GM12878 (cell line): ENCODE data around the gene SHOC2. TPM values are rescaled to one million over a fixed set of nuclear protein-coding genes. Genes with fewer than 3 reads are reported as not detected.

ENCODE experiments used
- ATAC-seq: fragments of 200-7000 bp; cut with Tn5 transposase; 3 replicates; pipeline ENCODE4 v1.9.1; 2020; ENCODE audit warnings: mild to moderate bottlenecking, moderate library complexity
- BruUV-seq: library from RNA; stranded (reverse); fragments of 400-500 nt; replicated peaks from 2 replicates; lab custom pipeline; 2021; lab: Mats Ljungman, UMichigan
- CTCF ChIA-PET: fragments of 300-600 bp; sonication (Branson Sonifier 250); formaldehyde crosslinking; extraction: SDS; loops from one replicate; lab custom pipeline; 2021; ENCODE audit warnings: inconsistent platforms; lab: Yijun Ruan, JAX
- POLR2A ChIA-PET: fragments of 350-600 bp; formaldehyde crosslinking; extraction: SDS; loops from one replicate; lab custom pipeline; 2021; ENCODE audit warnings: inconsistent platforms; lab: Charles Lee
- RAD21 ChIA-PET: fragments of 300-600 bp; sonication (Branson Sonifier 250); formaldehyde crosslinking; loops from one replicate; lab custom pipeline; 2023; ENCODE audit warnings: antibody characterized with exemption; ENCODE audit not compliant: unreplicated experiment; lab: Charles Lee
- SMC1A ChIA-PET: fragments of 300-600 bp; sonication (Branson Sonifier 250); formaldehyde crosslinking; loops from one replicate; lab custom pipeline; 2023; ENCODE audit not compliant: unreplicated experiment, uncharacterized antibody; lab: Charles Lee
- DNase-seq: peaks from one replicate; pipeline ENCODE4 v3.0.0-alpha.2; 2011; ENCODE audit warnings: low read depth, low spot score
- FAIRE-seq: peaks from 3 replicates; lab custom pipeline; 2011; peaks lifted over from hg19 to GRCh38; lab: Jason Lieb, UNC
- H2AFZ ChIP-seq: 2 replicates; pipeline ENCODE4 v1.6.0; 2011; ENCODE audit warnings: low read depth, low read length, control low read depth; ENCODE audit not compliant: control insufficient read depth
- H3K27ac ChIP-seq: 2 replicates; pipeline ENCODE4 v1.5.1; 2011; ENCODE audit warnings: control low read depth; ENCODE audit not compliant: control insufficient read depth, insufficient read depth
- H3K27me3 ChIP-seq, 2 experiments: replicated peaks in 1 of 2; 2 replicates each; pipeline versions ENCODE4 v1.6.0 to v1.6.1; 2011; ENCODE audit warnings: low read length in 1 of 2; ENCODE audit not compliant: control insufficient read depth in 2 of 2, insufficient read depth in 2 of 2
- H3K36me3 ChIP-seq, 2 experiments: 2 replicates each; pipeline ENCODE4 v1.5.1; 2011; ENCODE audit warnings: low read length in 1 of 2; ENCODE audit not compliant: control insufficient read depth in 2 of 2, insufficient read depth in 2 of 2
- H3K4me1 ChIP-seq: 2 replicates; pipeline ENCODE4 v1.6.1; 2011; ENCODE audit warnings: mild to moderate bottlenecking, low read length, moderate library complexity, mixed read lengths; ENCODE audit not compliant: control insufficient read depth, insufficient read depth
- H3K4me2 ChIP-seq: 2 replicates; pipeline ENCODE4 v1.6.0; 2011; ENCODE audit warnings: control low read depth; ENCODE audit not compliant: control insufficient read depth, insufficient read depth
- H3K4me3 ChIP-seq: fragments of 200-600 bp; sonication (generic); 2 replicates; pipeline ENCODE4 v1.5.1; 2016
- H3K79me2 ChIP-seq: 2 replicates; pipeline ENCODE4 v1.6.0; 2011; ENCODE audit warnings: low read length; ENCODE audit not compliant: control insufficient read depth, insufficient read depth
- H3K9ac ChIP-seq: 2 replicates; pipeline ENCODE4 v1.8.0; 2011; ENCODE audit warnings: low read length, control low read depth, mixed read lengths; ENCODE audit not compliant: control insufficient read depth, insufficient read depth
- H3K9me3 ChIP-seq: replicated peaks from 3 replicates; pipeline ENCODE4 v1.5.1; 2011; ENCODE audit warnings: mild to moderate bottlenecking, low read length; ENCODE audit not compliant: control insufficient read depth, insufficient read depth
- H4K20me1 ChIP-seq: 2 replicates; pipeline ENCODE4 v1.6.0; 2011; ENCODE audit not compliant: control insufficient read depth, insufficient read depth
- ATF2 ChIP-seq: IDR thresholded peaks from 2 replicates; pipeline ENCODE4 v1.6.1; 2012; ENCODE audit warnings: low read length, inconsistent platforms
- CHD2 ChIP-seq: IDR thresholded peaks from 2 replicates; pipeline ENCODE4 v1.6.1; 2011; ENCODE audit warnings: low read depth, low read length, improper control_type of control experiment, borderline replicate concordance
- E2F4 ChIP-seq: IDR thresholded peaks from 2 replicates; pipeline ENCODE4 v1.6.1; 2012; ENCODE audit warnings: low read depth, low read length, improper control_type of control experiment
- E4F1 ChIP-seq: fragments of 450-650 bp; IDR thresholded peaks from 2 replicates; pipeline ENCODE4 v1.6.1; 2018; ENCODE audit warnings: borderline replicate concordance, mild to moderate bottlenecking; ENCODE audit not compliant: partially characterized antibody
- ETV6 ChIP-seq, 2 experiments: fragments of 450-650 bp in 1 of 2; IDR thresholded peaks in 1 of 2; conservative IDR thresholded peaks in 1 of 2; 2 replicates each; pipeline ENCODE4 v1.6.1; 2014; ENCODE audit warnings: antibody characterized with exemption in 1 of 2, borderline replicate concordance in 1 of 2, low read depth in 1 of 2, mild to moderate bottlenecking in 1 of 2, moderate library complexity in 1 of 2
- MTA3 ChIP-seq: IDR thresholded peaks from 2 replicates; pipeline ENCODE4 v1.6.1; 2012; ENCODE audit warnings: low read length, inconsistent platforms, borderline replicate concordance
- POLR2AphosphoS5 ChIP-seq: IDR thresholded peaks from 2 replicates; pipeline ENCODE4 v1.6.1; 2011; ENCODE audit warnings: mild to moderate bottlenecking, low read length, inconsistent platforms
- SREBF2 ChIP-seq: IDR thresholded peaks from 2 replicates; pipeline ENCODE4 v1.6.1; 2012; ENCODE audit warnings: mild to moderate bottlenecking, low read length
- SUPT20H ChIP-seq: IDR thresholded peaks from 2 replicates; pipeline ENCODE4 v1.6.1; 2011; ENCODE audit warnings: low read depth, mild to moderate bottlenecking, low read length, moderate library complexity, borderline replicate concordance; ENCODE audit not compliant: control insufficient read depth
- ZBED1 ChIP-seq: IDR thresholded peaks from 2 replicates; pipeline ENCODE4 v1.6.1; 2016; ENCODE audit warnings: borderline replicate concordance
- ZBTB11 ChIP-seq: fragments of 450-650 bp; formaldehyde crosslinking; IDR thresholded peaks from 2 replicates; pipeline ENCODE4 v1.5.0; 2022; ENCODE audit warnings: mild to moderate bottlenecking, missing genetic modification characterization
- ZNF384 ChIP-seq: IDR thresholded peaks from 2 replicates; pipeline ENCODE4 v1.6.1; 2012; ENCODE audit warnings: low read depth, mild to moderate bottlenecking, low read length, improper control_type of control experiment, borderline replicate concordance
- WGBS: methylation state at CpG from one replicate; pipeline ENCODE4 v1.1.6; 2016; ENCODE audit warnings: low lambda C conversion rate; ENCODE audit not compliant: insufficient replicate concordance, insufficient coverage; ENCODE audit errors: missing lambda C conversion rate; 5-methylcytosine and 5-hydroxymethylcytosine counted together
- in situ Hi-C: fragments of 300-500 bp; cut with MboI; formaldehyde crosslinking; loops from 9 replicates; pipeline ENCODE4 v1.14.3; 2018; ENCODE audit warnings: mixed read lengths
- intact Hi-C: fragments of 100-400 bp; cut with micrococcal nuclease; formaldehyde crosslinking; loops from one replicate; pipeline ENCODE4 v1.14.2; 2022; ENCODE audit not compliant: unreplicated experiment
- polyA plus RNA-seq, 11 experiments: library from polyadenylated mRNA; depleted of rRNA in 4 of 11; unstranded in 6 of 11; stranded (reverse) in 5 of 11; fragments of >200 nt; fragmentation: Nextera tagmentation in 4 of 11; fragmentation: Illumina TruSeq in 1 of 11; extraction: Ambion mirVana in 4 of 11; extraction: Trizol in 1 of 11; gene quantifications; 1 replicate in 1 of 11; 2 replicates in 10 of 11; pipeline versions ENCODE4 v1.2.1 to v1.2.3, GENCODE V29; 2011 to 2016; ENCODE audit warnings: inconsistent platforms in 2 of 11, missing spikeins in 2 of 11, low read depth in 1 of 11
- total RNA-seq, 4 experiments: library from RNA; depleted of rRNA in 3 of 4; stranded (reverse); fragments of >200 nt in 3 of 4; fragmentation: Illumina TruSeq in 1 of 4; extraction: Trizol in 1 of 4; gene quantifications; 2 replicates each; pipeline versions ENCODE4 v1.2.1 to v1.2.3, GENCODE V29; 2013 to 2021

Gene SHOC2
- total and polyA plus RNA-seq, 10 of the 15 experiments (the other 5 are each of a cell fraction or from before 2014, with no cell fraction given), result 24.8 to 65.3 (median 42.6) TPM

- Histone ChIP-seq H3K9ac (no peak overlapping the region), H3K9me3 (no peaks in the 10 kb centered on the region), H3K4me3 (no peak overlapping the region), H3K27ac (no peak overlapping the region), H4K20me1 (no peaks in the 10 kb centered on the region), H3K4me2 (no peak overlapping the region), H3K4me1 (peaks cover 7% of the 10 kb centered on the region; the same call in 1 of the 2 replicates), H2AFZ (no peak overlapping the region), H3K79me2 (no peaks in the 10 kb centered on the region), H3K36me3 (peaks cover 0 to 2% of the 10 kb centered on the region in 2 experiments; a peak in 2 of 4 replicates), H3K27me3 (no peaks in the 10 kb centered on the region)
- CTCF ChIA-PET, result interaction anchor here (1.0 to 3.0 kb wide), 6 partner anchors 8 to 195 kb away, joined by 3 to 13 read pairs (median 6); no protein-coding TSS in a partner anchor
- WGBS, result 72% methylated on average over 7 of the region's 7 CpGs
- FAIRE-seq, result peak; percentile 23
- DNase-seq, result no peak
- POLR2A ChIA-PET, result interaction anchor here (0.9 to 2.6 kb wide), 5 partner anchors 8 to 36 kb away, joined by 3 to 12 read pairs (median 9); no protein-coding TSS in a partner anchor
- BruUV-seq, result no TSS peak
- SMC1A ChIA-PET, result interaction anchor here (0.8 to 15.0 kb wide), 18 partner anchors 9 to 761 kb away, joined by 3 to 221 read pairs (median 4); partner anchors contain the start of genes BBIP1 and SHOC2
- in situ Hi-C loops (loop anchor here (5.0 to 10.0 kb wide), 2 partner anchors 295 to 303 kb away; no protein-coding TSS in a partner anchor), intact Hi-C loops (loop anchor here (5.0 kb wide), 1 partner anchor 290 kb away; no protein-coding TSS in a partner anchor)
- peak; percentile 49 for ATAC-seq
- RAD21 ChIA-PET, result interaction anchor here (0.8 to 3.7 kb wide), 5 partner anchors 16 to 128 kb away, joined by 3 to 19 read pairs (median 4); partner anchors contain the start of genes BBIP1 and SHOC2
- 0 out of 2 replicates have a peak, but pooled peaks have one; percentile 41 for TF ChIP-seq ATF2
- TF ChIP-seq SREBF2, result no peak
- TF ChIP-seq POLR2AphosphoS5, result peak; percentile 52; the same call in 1 of the 2 replicates
- TF ChIP-seq E2F4, result no peak
- TF ChIP-seq ETV6 (conservative IDR thresholded peaks at IDR 0.05 in 1 of 2, IDR thresholded peaks at IDR 0.05 in 1 of 2; ENCODE audit: borderline replicate concordance in 1 of 2, low read depth in 1 of 2), result no peak
- TF ChIP-seq E4F1, result no peak
- TF ChIP-seq ZBTB11 (CRISPR knock-in tag), result no peak
- no peak for TF ChIP-seq CHD2
- no peak for TF ChIP-seq SUPT20H
- TF ChIP-seq ZBED1, result no peak
- peak; percentile 44; the same call in 1 of the 2 replicates for TF ChIP-seq MTA3
- TF ChIP-seq ZNF384, result no peak
Measured at GRCh38 chr10:110901954-110902819, 17.2 kb upstream of the SHOC2 start.
